SKM-1 (cell line): ENCODE measurements around the gene ADAMTSL1.

Experiments
- DNase-seq: peaks from one replicate; lab custom pipeline; 2025; ENCODE audit not compliant: unreplicated experiment; lab: John Stamatoyannopoulos, UW

ADAMTSL1 gene

GRCh38 chr9:18548456-18548855, 74.5 kb downstream of the ADAMTSL1 start:
- no peak for DNase-seq

GRCh38 chr9:18549772-18550171, 75.8 kb downstream of the ADAMTSL1 start:
- no peak for DNase-seq

- no peak for DNase-seq
Measured at GRCh38 chr9:18550286-18550685, 76.3 kb downstream of the ADAMTSL1 start.

- DNase-seq = no peak
Measured at GRCh38 chr9:18554244-18554643, 80.3 kb downstream of the ADAMTSL1 start.

- DNase-seq = no peak
Measured at GRCh38 chr9:18555105-18555883, 81.3 kb downstream of the ADAMTSL1 start.

- DNase-seq = no peak
Measured at GRCh38 chr9:18564018-18564880, 90.3 kb downstream of the ADAMTSL1 start.

- DNase-seq = no peak
Measured at GRCh38 chr9:18566121-18566520, 92.2 kb downstream of the ADAMTSL1 start.

- no peak for DNase-seq
Measured at GRCh38 chr9:18568973-18569372, 95.0 kb downstream of the ADAMTSL1 start.

- DNase-seq = no peak
Measured at GRCh38 chr9:18569941-18570630, 96.1 kb downstream of the ADAMTSL1 start.

- DNase-seq = no peak
Measured at GRCh38 chr9:18573021-18573556, 99.1 kb downstream of the ADAMTSL1 start.

GRCh38 chr9:18575686-18576085, 101.7 kb downstream of the ADAMTSL1 start:
- DNase-seq = no peak

- DNase-seq = no peak
Measured at GRCh38 chr9:18579536-18579935, 105.6 kb downstream of the ADAMTSL1 start.

- DNase-seq = no peak
Measured at GRCh38 chr9:18580151-18580550, 106.2 kb downstream of the ADAMTSL1 start.

GRCh38 chr9:18585996-18586395, 112.0 kb downstream of the ADAMTSL1 start:
- no peak for DNase-seq

GRCh38 chr9:18588002-18588401, 114.0 kb downstream of the ADAMTSL1 start:
- DNase-seq = no peak

GRCh38 chr9:18591261-18591660, 117.3 kb downstream of the ADAMTSL1 start:
- no peak for DNase-seq

- DNase-seq = no peak
Measured at GRCh38 chr9:18594837-18595236, 120.9 kb downstream of the ADAMTSL1 start.

GRCh38 chr9:18595597-18595996, 121.6 kb downstream of the ADAMTSL1 start:
- DNase-seq = no peak

- DNase-seq = no peak
Measured at GRCh38 chr9:18596920-18597319, 123.0 kb downstream of the ADAMTSL1 start.

GRCh38 chr9:18598969-18599368, 125.0 kb downstream of the ADAMTSL1 start:
- no peak for DNase-seq

- DNase-seq = no peak
Measured at GRCh38 chr9:18601026-18601425, 127.1 kb downstream of the ADAMTSL1 start.
